Head of caudate nucleus (tissue), 42 donors: ENCODE data around the gene MN1.

Source experiments
- DNase-seq, 42 donors: peaks; one replicate each; pipeline versions ENCODE4 v3.0.0 to v3.0.0-alpha.2; 2020 to 2021; ENCODE audit warnings: mixed read lengths in 7 of 42
- intact Hi-C: fragments of 100-400 bp; cut with DNase I; formaldehyde crosslinking; loops from one replicate; pipeline ENCODE4 v1.15.0; 2022

The MN1 gene

GRCh38 chr22:27791159-27791858 is 10.2 kb downstream of the MN1 start:
- intact Hi-C loops = no loop called here
- peak in 1 of 42 donors; percentile 13 for DNase-seq

GRCh38 chr22:27790376-27791158 is 11.0 kb downstream of the MN1 start:
- intact Hi-C loops = no loop called here
- DNase-seq = peak in 18 of 42 donors; percentile 37 to 85 (median 58)

- intact Hi-C loops = no loop called here
- DNase-seq = peak in 1 of 42 donors; percentile 32
Measured at GRCh38 chr22:27788500-27789288, 12.9 kb downstream of the MN1 start.

- intact Hi-C loops = no loop called here
- no peak for DNase-seq
Measured at GRCh38 chr22:27786965-27787364, 14.6 kb downstream of the MN1 start.

GRCh38 chr22:27786291-27786932 is 15.1 kb downstream of the MN1 start:
- peak in 3 of 42 donors; percentile 29 to 63 (median 49) for DNase-seq
- intact Hi-C loops = no loop called here

GRCh38 chr22:27785831-27786230 is 15.7 kb downstream of the MN1 start:
- intact Hi-C loops = no loop called here
- peak in 1 of 42 donors; percentile 45 for DNase-seq

- intact Hi-C loops = no loop called here
- DNase-seq = peak in 1 of 42 donors; percentile 28
Measured at GRCh38 chr22:27784120-27784475, 17.5 kb downstream of the MN1 start.

GRCh38 chr22:27783436-27784119 is 18.0 kb downstream of the MN1 start:
- DNase-seq = peak in 1 of 42 donors; percentile 28
- intact Hi-C loops = no loop called here

GRCh38 chr22:27782088-27782487 is 19.5 kb downstream of the MN1 start:
- intact Hi-C loops = no loop called here
- DNase-seq = peak in 6 of 42 donors; percentile 27 to 73 (median 58)

- intact Hi-C loops = no loop called here
- DNase-seq = no peak
Measured at GRCh38 chr22:27780161-27780575, 21.4 kb downstream of the MN1 start.

GRCh38 chr22:27779643-27780042 is 21.9 kb downstream of the MN1 start:
- intact Hi-C loops = no loop called here
- DNase-seq = no peak

GRCh38 chr22:27778294-27779090 is 23.1 kb downstream of the MN1 start:
- intact Hi-C loops = no loop called here
- DNase-seq = peak in 15 of 42 donors; percentile 44 to 82 (median 62)

GRCh38 chr22:27777128-27777527 is 24.4 kb downstream of the MN1 start:
- intact Hi-C loops = no loop called here

GRCh38 chr22:27776650-27776958 is 25.0 kb downstream of the MN1 start:
- DNase-seq = no peak
- intact Hi-C loops = no loop called here

More at GRCh38 chr22:27777128-27777527, 24.4 kb downstream of the MN1 start:
- no peak for DNase-seq

- DNase-seq = no peak
- intact Hi-C loops = no loop called here
Measured at GRCh38 chr22:27775758-27776649, 25.6 kb downstream of the MN1 start.

- DNase-seq = no peak
- intact Hi-C loops = no loop called here
Measured at GRCh38 chr22:27775087-27775698, 26.4 kb downstream of the MN1 start.

- intact Hi-C loops = no loop called here
- DNase-seq = no peak
Measured at GRCh38 chr22:27774200-27774599, 27.4 kb downstream of the MN1 start.
